ENCODE data around the gene ARHGEF33.
"Not testable (repeated sequence)": the region's sequence is repeated elsewhere in the genome, so short reads cannot be mapped to it uniquely, and the experiment has no call there.

The ARHGEF33 gene

GRCh38 chr2:38911191-38911590, 21.5 kb downstream of the ARHGEF33 start:
- DNase-seq: no peak

GRCh38 chr2:38912619-38913018, 22.9 kb downstream of the ARHGEF33 start:
- DNase-seq: no peak

- DNase-seq: no peak
Measured at GRCh38 chr2:38922389-38922788, 32.7 kb downstream of the ARHGEF33 start.

- no peak for DNase-seq
Measured at GRCh38 chr2:38922902-38923301, 33.2 kb downstream of the ARHGEF33 start.

GRCh38 chr2:38925982-38926381, 36.3 kb downstream of the ARHGEF33 start:
- DNase-seq: no peak

GRCh38 chr2:38930600-38930999, 40.9 kb downstream of the ARHGEF33 start:
- DNase-seq: no peak

DNA sequence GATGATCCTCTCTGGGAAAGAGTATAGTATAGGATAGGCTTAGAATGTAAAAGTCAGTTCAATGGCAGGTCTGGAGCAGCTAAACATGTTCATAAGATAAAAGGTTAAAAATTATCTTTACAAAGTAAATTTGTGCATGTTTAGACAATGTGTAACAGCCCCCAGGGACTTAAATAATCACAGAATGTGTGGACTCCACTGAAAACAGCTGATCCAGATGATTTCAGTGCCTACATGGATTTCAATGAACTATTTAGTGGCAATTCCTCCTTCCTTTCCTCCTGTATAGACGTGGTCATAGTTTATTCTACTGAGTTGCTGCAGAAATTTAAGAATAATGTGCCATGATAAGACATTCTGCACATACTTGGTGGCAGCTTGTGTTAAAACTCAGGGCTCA, 42.9 kb downstream of the ARHGEF33 start:
- no peak for DNase-seq

DNA sequence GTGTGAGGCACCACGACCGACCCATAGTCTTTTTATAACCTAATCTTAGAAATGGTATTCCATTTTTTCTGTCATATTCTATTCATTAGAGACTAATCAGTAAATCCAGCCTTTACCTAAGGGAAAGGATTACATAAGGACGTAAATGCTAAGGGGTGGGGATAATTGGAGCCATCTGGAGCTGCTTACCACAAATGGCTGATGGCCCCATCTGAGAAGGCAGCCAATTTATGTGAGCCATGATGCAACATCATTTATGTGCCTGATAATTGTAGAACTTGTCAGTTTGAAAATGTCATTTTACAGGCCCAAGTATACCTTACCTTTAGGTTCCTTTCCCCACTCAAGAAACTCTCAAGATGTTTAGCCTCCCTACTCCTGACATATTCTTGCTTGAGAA, 44.0 kb downstream of the ARHGEF33 start:
- no peak for DNase-seq

- no peak for DNase-seq
Measured at GRCh38 chr2:38934742-38935141, 45.1 kb downstream of the ARHGEF33 start.

DNA sequence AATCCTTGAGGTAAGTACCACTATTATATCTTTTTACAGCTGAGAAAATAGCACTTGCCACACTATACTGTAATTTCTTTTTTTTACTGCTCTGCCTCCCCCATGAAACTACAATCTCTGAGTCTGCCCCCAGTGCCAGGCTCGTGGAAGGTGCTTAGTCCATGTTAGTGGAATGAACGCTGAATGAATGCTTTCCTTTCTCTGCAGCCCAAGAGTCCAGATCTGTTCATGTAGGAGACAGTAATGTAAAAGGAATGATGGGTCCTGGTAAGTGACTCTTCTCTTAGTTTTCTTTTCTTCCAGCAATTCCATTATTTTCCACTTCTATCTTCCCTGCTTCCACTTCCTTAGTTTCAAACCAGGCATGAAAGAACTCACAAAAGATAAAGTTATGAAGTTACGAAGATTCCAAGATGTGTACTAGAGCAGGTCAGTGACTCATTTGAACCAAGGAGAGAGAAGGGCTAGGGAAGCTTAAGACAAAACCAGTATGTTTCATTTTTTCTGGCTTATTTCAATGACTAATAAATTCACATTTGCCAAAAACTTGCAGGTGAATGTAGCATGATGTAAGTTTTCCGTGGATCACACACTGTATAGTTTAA, 46.0 kb downstream of the ARHGEF33 start:
- peak; percentile 48 for DNase-seq

DNA sequence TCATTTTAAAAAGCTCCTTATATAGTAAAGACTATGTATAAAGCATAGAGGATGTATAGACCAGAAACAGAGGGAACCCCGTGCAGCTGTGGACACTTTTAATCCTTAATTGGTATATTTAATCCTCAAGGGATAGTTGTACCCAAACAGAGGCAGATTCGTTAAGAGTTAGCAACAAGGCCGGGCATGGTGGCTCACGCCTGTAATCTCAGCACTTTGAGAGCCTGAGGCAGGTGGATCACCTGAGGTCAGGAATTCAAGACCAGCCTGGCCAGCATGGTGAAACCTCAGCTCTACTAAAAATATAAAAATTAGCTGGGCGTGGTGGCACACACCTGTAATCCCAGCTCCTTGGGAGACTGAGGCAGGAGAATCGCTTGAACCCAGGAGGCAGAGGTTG, 46.8 kb downstream of the ARHGEF33 start:
- not testable (repeated sequence) for DNase-seq

GRCh38 chr2:38937548-38937947, 47.9 kb downstream of the ARHGEF33 start:
- DNase-seq: no peak

DNA sequence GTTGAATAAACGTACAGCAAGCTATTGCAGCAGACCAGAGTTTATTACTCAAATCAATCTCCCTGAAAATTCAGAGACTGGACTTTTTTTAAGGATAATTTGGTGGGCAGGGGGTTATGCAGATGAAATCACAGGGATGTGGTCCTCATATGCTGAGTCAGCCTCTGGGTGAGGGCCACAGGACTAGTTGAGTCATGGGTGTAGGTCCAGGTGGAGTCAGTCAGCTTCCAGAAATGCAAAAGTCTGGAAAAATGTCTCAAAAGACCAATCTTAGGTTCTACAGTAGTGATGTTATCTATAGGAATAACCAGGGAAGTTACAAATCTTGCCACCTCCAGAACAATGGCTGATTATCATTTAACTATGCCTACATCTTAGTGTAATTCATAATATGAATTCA, 51.1 kb downstream of the ARHGEF33 start:
- no peak for DNase-seq

DNA sequence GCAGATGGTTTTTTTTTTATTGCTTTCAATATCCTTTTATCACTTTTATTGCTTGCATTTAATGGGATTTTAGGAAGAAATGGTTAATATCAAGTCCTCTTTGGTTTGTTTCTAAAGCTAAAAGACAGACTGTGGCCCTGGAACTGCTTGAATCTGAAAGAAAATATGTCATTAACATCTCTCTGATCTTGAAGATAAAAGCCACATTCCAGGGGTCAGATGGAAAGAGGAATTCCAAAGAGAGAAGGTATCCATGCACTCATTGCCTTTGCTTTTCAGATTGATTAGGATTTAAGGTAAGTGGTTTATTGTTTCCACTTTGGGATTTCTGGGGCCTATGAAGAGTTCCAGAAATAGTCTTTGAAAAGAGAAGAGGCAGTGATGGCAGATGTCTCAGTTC, 54.1 kb downstream of the ARHGEF33 start:
- DNase-seq: no peak

GRCh38 chr2:38945372-38945771, 55.7 kb downstream of the ARHGEF33 start:
- DNase-seq: no peak

GRCh38 chr2:38945911-38946310, 56.2 kb downstream of the ARHGEF33 start:
- DNase-seq: no peak

DNA sequence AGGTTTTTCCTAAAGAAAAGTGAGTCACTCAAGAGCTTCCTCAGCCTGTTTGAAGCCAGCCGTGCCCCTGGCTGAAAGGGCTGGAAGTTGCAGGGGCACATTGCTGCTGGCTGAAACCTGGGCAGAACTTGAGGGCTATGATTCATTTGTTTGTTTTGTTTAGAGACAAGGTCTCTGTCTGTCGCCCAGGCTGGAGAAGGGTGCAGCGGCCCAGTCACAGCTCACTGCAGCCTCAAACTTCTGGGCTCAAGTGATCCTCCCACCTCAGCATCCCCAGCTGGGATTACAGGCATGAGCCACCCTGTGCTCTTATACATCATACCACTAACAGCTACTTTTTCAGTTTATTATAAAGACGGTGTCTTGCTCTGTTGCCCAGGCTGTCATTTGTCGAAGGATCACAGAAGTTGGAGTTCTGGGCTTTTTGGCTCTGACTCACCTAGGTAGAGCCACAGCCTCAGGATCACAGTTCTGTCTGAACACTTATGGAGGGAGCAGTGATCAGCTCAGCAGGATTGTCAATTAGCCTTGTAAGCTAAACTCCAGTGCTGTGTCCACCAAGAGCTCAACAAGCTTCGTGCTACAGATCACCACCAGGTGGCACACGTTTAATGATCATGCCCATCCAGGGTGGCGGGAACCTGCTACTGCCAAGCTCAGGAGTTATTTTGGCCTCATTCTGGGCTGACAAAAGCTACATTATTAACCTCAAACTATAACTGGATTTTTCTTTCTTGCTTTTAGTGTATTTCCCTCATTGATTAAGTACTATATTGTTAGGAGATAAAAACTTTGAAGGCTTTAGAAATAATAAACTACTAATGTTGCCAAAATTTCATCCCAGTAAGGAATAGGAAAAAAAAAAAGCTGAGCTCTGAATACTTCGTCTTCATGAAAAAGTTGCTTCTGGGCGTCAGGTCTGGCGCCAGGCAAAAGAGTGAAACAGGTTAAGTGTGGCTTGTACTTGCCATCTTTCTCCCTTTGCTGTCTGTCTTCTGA, 57.9 kb downstream of the ARHGEF33 start:
- DNase-seq: peak; percentile 50

DNA sequence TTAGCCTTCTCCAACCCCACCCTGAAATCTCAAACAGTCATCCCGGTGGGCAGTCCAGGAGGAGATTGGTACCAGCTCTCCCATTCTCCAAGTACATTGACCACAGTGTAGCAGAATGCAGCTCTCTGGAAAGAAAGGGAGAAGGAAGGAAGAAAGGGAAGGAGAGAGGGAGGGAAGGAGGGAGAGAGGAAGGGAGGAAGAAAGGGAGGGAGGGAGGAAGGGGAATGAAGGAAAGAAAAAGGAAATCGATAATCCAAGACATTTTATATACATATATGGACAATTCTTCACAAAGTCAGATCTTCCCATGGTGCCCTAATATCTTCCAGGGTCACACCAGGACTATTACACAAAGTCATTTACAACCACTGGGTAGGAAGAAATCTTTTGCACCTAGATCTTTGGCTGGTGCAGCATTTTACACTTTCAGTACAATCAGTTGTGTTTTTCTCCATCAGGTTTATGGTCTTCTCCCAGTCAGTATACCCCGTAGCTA, 58.8 kb downstream of the ARHGEF33 start:
- DNase-seq: no peak

GRCh38 chr2:38948995-38949394, 59.3 kb downstream of the ARHGEF33 start:
- DNase-seq: no peak

- DNase-seq: no peak
Measured at GRCh38 chr2:38951766-38952165, 62.1 kb downstream of the ARHGEF33 start.

GRCh38 chr2:38957972-38958371, 68.3 kb downstream of the ARHGEF33 start:
- no peak for DNase-seq

DNA sequence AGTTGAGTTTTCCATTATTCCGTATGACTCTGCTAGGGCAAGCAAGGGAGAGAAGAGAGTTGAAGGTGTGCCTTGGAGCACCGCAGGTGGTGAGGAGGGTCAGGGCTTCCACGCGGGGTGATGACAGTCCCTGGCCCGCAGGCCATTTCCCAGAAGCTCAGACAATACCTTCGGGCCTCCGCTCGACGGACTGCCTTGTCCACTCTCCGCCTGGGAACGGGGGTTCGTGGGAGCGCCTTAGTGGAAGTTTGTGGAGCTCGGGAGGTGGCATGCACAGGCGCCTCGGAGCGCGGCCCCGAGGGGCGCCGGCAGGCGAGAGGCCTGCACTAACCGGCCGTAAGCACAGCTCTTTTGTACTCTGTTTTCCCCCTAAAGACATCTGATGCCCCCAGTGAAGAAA, 69.8 kb downstream of the ARHGEF33 start:
- DNase-seq: no peak

- no peak for DNase-seq
Measured at GRCh38 chr2:38959938-38960608, 70.4 kb downstream of the ARHGEF33 start.

All from amniotic stem cell (primary cell).